Naive thymus-derived CD4-positive, alpha-beta T cell (primary cell): ENCODE measurements around the gene SNX25. TPM values are rescaled to one million over a fixed set of nuclear protein-coding genes. Genes with fewer than 3 reads are reported as not detected.
A peak's percentile ranks its signal among the peaks of the same experiment; 100 is the strongest.

Experiments
- ATAC-seq: fragments of 150-1000 bp; cut with Tn5 transposase; 2 replicates; pipeline ENCODE4 v1.10.0; 2021; ENCODE audit warnings: mild to moderate bottlenecking, moderate library complexity
- CTCF ChIA-PET: fragments of 350-600 bp; sonication (Branson Sonifier 250); formaldehyde crosslinking; loops from one replicate; lab custom pipeline; 2021; ENCODE audit warnings: antibody characterized with exemption; lab: Charles Lee
- POLR2A ChIA-PET: fragments of 350-600 bp; sonication (Branson Sonifier 250); formaldehyde crosslinking; loops from one replicate; lab custom pipeline; 2021; ENCODE audit warnings: antibody characterized with exemption, inconsistent platforms; lab: Charles Lee
- DNase-seq, 9 donors: peaks; one replicate each; pipeline versions ENCODE4 v3.0.0 to v3.0.0-alpha.2; 2020 to 2022; ENCODE audit warnings: mixed read lengths in 1 of 9
- H3K27ac ChIP-seq: one replicate; pipeline ENCODE4 v1.7.0; 2013; ENCODE audit warnings: mild to moderate bottlenecking, low read depth, low read length, moderate library complexity
- H3K27me3 ChIP-seq, 2 donors: one replicate each; pipeline ENCODE4 v1.7.0; 2013; ENCODE audit warnings: low read length in 2 of 2, mild to moderate bottlenecking in 2 of 2, moderate library complexity in 2 of 2; ENCODE audit not compliant: control insufficient read depth in 2 of 2, insufficient read depth in 2 of 2
- H3K36me3 ChIP-seq, 3 experiments: 1 replicate in 2 of 3; 2 replicates in 1 of 3; pipeline ENCODE4 v1.7.0; 2013; ENCODE audit warnings: low read length in 3 of 3, mild to moderate bottlenecking in 3 of 3, moderate library complexity in 1 of 3; ENCODE audit not compliant: insufficient read depth in 3 of 3, control insufficient read depth in 2 of 3
- H3K4me1 ChIP-seq, 2 donors: one replicate each; pipeline ENCODE4 v1.7.0; 2013; ENCODE audit warnings: low read length in 2 of 2, mild to moderate bottlenecking in 2 of 2, moderate library complexity in 1 of 2; ENCODE audit not compliant: control insufficient read depth in 2 of 2, insufficient read depth in 2 of 2
- H3K4me3 ChIP-seq: 2 replicates; pipeline ENCODE4 v1.7.0; 2013; ENCODE audit warnings: mild to moderate bottlenecking, low read length
- H3K9me3 ChIP-seq, 3 experiments: 1 replicate in 2 of 3; 2 replicates in 1 of 3; pipeline ENCODE4 v1.7.0; 2013; ENCODE audit warnings: low read length in 3 of 3; ENCODE audit not compliant: control insufficient read depth in 2 of 3
- H3K27ac Mint-ChIP-seq, 9 donors: one replicate each; pipeline ENCODE4 v1.8.0; 2020 to 2022; ENCODE audit warnings: mixed read lengths in 9 of 9, mild to moderate bottlenecking in 8 of 9, moderate library complexity in 5 of 9, inconsistent platforms in 2 of 9
- H3K27me3 Mint-ChIP-seq, 5 donors: one replicate each; pipeline ENCODE4 v1.8.0; 2021 to 2022; ENCODE audit warnings: mixed read lengths in 5 of 5, mild to moderate bottlenecking in 1 of 5
- H3K36me3 Mint-ChIP-seq, 5 donors: one replicate each; pipeline ENCODE4 v1.8.0; 2020 to 2022; ENCODE audit warnings: mixed read lengths in 5 of 5, mild to moderate bottlenecking in 3 of 5, inconsistent platforms in 1 of 5
- H3K4me1 Mint-ChIP-seq, 7 donors: one replicate each; pipeline ENCODE4 v1.8.0; 2020 to 2022; ENCODE audit warnings: mixed read lengths in 7 of 7, mild to moderate bottlenecking in 3 of 7, inconsistent platforms in 1 of 7
- H3K4me3 Mint-ChIP-seq, 10 donors: one replicate each; pipeline ENCODE4 v1.8.0; 2020 to 2022; ENCODE audit warnings: mild to moderate bottlenecking in 10 of 10, mixed read lengths in 10 of 10, moderate library complexity in 6 of 10, inconsistent platforms in 2 of 10
- H3K9me3 Mint-ChIP-seq, 11 donors: one replicate each; pipeline ENCODE4 v1.8.0; 2020 to 2022; ENCODE audit warnings: mixed read lengths in 11 of 11, mild to moderate bottlenecking in 4 of 11, inconsistent platforms in 1 of 11, moderate library complexity in 1 of 11
- intact Hi-C, 2 donors: fragments of 100-400 bp; cut with micrococcal nuclease; formaldehyde crosslinking; loops; one replicate each; pipeline ENCODE4 v1.15.1; 2023
- polyA plus RNA-seq, 2 donors: library from polyadenylated mRNA; unstranded; fragments of 300-500 nt; fragmentation: Illumina TruSeq; gene quantifications; one replicate each; pipeline ENCODE4 v1.2.3, GENCODE V29; 2021
- total RNA-seq, 6 experiments: library from RNA in 5 of 6; stranded (reverse) in 5 of 6; gene quantifications; 1 replicate in 5 of 6; 2 replicates in 1 of 6; pipeline ENCODE4 v1.2.3 and lab custom pipeline; 2021 to 2026

The SNX25 gene
- total and polyA plus RNA-seq, 7 experiments from 2014 or later = 3.9 to 18.9 (median 9.8) TPM

DNA sequence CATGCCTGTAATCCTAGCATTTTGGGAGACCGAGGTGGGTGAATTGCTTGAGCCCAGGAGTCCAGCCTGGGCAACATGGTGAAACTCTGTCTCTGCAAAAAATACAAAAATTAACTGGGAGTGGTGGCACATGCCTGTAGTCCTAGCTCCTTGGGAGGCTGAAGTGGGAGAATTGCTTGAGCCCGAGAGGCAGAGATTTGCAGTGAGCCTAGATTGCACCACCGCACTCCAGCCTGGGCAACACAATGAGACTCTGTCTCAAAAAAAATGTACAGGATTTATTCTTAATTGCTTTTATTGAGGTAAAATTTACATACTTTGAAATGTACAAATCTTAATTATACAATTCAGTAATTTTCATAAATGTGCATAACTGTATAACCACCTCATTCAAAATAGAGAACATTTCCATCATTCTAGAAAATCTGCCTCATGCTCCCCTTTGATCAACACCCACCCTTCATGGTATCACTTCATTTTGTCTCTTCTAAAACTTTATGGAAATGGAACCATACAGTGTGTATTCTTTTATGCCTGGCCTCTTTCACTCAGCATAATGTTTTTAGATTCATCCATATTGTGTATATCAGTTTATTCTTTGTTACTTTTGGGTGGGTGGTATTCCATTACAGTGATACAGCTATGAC, 39.1 kb downstream of the SNX25 start:
- no peak overlapping the region for H3K27ac Mint-ChIP-seq
- CTCF ChIA-PET = interaction anchor here (1.0 kb wide), 1 partner anchor 9 kb away, joined by 3 read pairs; no protein-coding TSS in a partner anchor
- H3K27ac ChIP-seq = no peak overlapping the region

DNA sequence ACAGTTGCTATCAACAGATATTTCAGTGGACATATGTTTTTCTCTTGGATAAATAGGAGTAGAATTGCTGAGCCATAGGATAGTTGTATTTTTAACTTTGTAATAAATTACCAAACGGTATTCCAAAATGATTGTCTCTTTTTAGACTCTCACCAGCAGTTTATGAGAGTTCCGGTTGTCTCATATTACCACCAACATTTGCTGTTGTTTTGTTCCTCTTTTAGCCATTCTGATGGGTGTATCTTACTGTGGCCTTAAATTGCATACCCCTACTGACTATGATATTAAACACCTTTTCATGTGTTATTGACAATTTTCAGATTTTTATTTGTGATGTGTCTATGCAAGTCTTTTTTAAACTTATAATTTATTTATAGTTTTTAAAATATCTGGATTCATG, 39.7 kb downstream of the SNX25 start:
- Histone ChIP-seq H3K9me3 (no peaks in the 10 kb centered on the region), H3K4me3 (no peak overlapping the region), H3K4me1 (peaks cover 6 to 10% of the 10 kb centered on the region in 2 donors), H3K36me3 (no peaks in the 10 kb centered on the region), H3K27ac (no peak overlapping the region), H3K27me3 (no peaks in the 10 kb centered on the region)
- H3K27ac Mint-ChIP-seq = no peak overlapping the region
- no peak overlapping the region for H3K4me3 Mint-ChIP-seq
- H3K36me3 Mint-ChIP-seq = peaks cover 0 to 22% (median 3%) of the 10 kb centered on the region in 5 donors
- H3K4me1 Mint-ChIP-seq = peaks cover 6 to 35% (median 26%) of the 10 kb centered on the region in 7 donors
- ATAC-seq (no peak), DNase-seq (no peak)
- no peaks in the 10 kb centered on the region for H3K9me3 Mint-ChIP-seq
- intact Hi-C loops = no loop called here
- H3K27me3 Mint-ChIP-seq = no peaks in the 10 kb centered on the region
- POLR2A ChIA-PET = no interaction called here
- CTCF ChIA-PET = no interaction called here

More for the DNA sequence above, 39.1 kb downstream of the SNX25 start:
- no peaks in the 10 kb centered on the region for H3K9me3 Mint-ChIP-seq
- POLR2A ChIA-PET = no interaction called here
- no peaks in the 10 kb centered on the region for H3K36me3 ChIP-seq
- H3K4me1 Mint-ChIP-seq = peaks cover 6 to 32% (median 21%) of the 10 kb centered on the region in 7 donors
- H3K4me3 ChIP-seq = no peak overlapping the region
- intact Hi-C loops = no loop called here
- H3K27me3 Mint-ChIP-seq = no peaks in the 10 kb centered on the region
- H3K4me3 Mint-ChIP-seq = no peak overlapping the region
- peaks cover 0 to 21% (median 5%) of the 10 kb centered on the region in 5 donors for H3K36me3 Mint-ChIP-seq
- no peaks in the 10 kb centered on the region for H3K27me3 ChIP-seq
- DNase-seq (no peak), ATAC-seq (no peak)
- peaks cover 6 to 10% of the 10 kb centered on the region in 2 donors for H3K4me1 ChIP-seq
- no peaks in the 10 kb centered on the region for H3K9me3 ChIP-seq

DNA sequence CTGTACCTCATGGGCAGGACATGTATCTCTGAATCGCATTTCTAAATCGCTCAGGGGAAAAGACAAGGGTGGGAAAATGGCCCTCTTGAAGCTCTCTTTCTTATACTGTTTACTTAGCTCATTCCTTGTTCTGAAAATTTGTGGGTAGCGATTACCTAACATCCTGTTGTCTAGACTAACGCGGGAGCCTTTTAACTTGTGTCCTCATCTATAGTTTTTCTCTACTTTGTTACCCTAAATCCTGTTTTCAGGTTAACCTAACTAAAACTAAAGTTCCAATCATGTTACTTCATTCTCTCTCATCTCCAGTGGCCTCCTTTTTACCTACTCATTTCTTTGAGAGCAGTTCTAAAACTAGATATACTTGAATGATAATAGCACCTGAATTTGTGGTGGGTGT, 45.0 kb downstream of the SNX25 start:
- Histone ChIP-seq H3K36me3 (no peaks in the 10 kb centered on the region), H3K9me3 (no peaks in the 10 kb centered on the region), H3K27me3 (no peaks in the 10 kb centered on the region), H3K27ac (peak overlapping the region; percentile 40), H3K4me1 (peaks cover 23 to 25% of the 10 kb centered on the region in 2 donors), H3K4me3 (peak overlapping the region; percentile 23)
- DNase-seq (peak in 7 of 9 donors; percentile 25 to 78 (median 60)), ATAC-seq (peak; percentile 79)
- intact Hi-C loops = loop anchor here (1.0 kb wide), 2 partner anchors 44 to 50 kb away; no protein-coding TSS in a partner anchor
- H3K27me3 Mint-ChIP-seq = no peaks in the 10 kb centered on the region
- H3K27ac Mint-ChIP-seq = peak overlapping the region; percentile 45 to 93 (median 85)
- peaks cover 0 to 18% (median 0%) of the 10 kb centered on the region in 5 donors for H3K36me3 Mint-ChIP-seq
- no peaks in the 10 kb centered on the region for H3K9me3 Mint-ChIP-seq
- H3K4me3 Mint-ChIP-seq = peak overlapping the region in 9 of 10 donors; percentile 0 to 74 (median 58)
- peaks cover 13 to 80% (median 44%) of the 10 kb centered on the region in 7 donors for H3K4me1 Mint-ChIP-seq
- CTCF ChIA-PET = interaction anchor here (0.6 kb wide), 2 partner anchors 31 to 58 kb away, joined by 3 to 8 read pairs; no protein-coding TSS in a partner anchor
- POLR2A ChIA-PET = interaction anchor here (0.8 to 2.4 kb wide), 4 partner anchors 11 to 50 kb away, joined by 3 to 9 read pairs (median 6); partner anchors contain the start of gene SNX25

DNA sequence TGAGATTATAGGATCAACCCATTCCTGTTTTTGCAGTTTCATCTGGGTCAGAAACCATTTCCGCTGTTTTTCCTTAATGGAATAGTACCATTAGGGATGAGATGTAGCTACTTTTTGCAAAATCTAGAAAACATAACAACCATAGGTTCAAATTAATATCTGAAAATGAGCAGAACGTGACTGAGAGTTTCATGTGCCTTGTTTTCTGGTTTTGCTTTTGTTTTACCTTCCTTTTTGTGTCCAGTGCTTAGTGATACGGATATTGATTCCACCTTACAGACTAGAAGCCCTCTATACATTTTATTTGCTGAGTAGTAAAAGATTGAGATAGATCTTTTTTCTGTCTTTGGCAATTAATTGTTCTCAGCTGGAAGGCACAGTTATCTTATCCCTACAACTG, 46.5 kb downstream of the SNX25 start:
- CTCF ChIA-PET = no interaction called here
- peak in 2 of 9 donors; percentile 4 to 23 for DNase-seq

DNA sequence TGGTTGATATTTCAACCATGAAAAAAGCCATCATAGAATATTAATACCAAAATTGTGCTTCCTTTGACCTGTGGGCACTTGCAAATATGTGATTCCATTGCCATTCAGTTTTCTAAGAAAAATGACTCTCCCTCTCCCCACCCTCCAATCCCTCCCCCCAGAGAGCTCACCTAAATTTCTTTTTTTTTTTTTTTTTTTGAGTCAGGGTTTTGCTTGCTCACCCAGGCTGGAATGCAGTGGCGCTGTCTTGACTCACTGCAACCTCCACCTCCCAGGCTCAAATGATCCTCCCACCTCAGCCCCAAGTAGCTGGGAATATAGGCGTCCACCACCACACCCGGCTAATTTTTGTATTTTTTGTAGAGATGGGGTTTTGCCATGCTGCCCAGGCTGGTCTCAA, 47.0 kb downstream of the SNX25 start:
- Mint-ChIP-seq H3K36me3 (peaks cover 0 to 12% (median 0%) of the 10 kb centered on the region in 5 donors), H3K27ac (peak overlapping the region in 5 of 9 donors; percentile 83 to 92 (median 87)), H3K27me3 (no peaks in the 10 kb centered on the region), H3K4me3 (peak overlapping the region in 6 of 10 donors; percentile 36 to 83 (median 78)), H3K9me3 (no peaks in the 10 kb centered on the region), H3K4me1 (peaks cover 10 to 70% (median 43%) of the 10 kb centered on the region in 7 donors)
- Histone ChIP-seq H3K27ac (peak overlapping the region; percentile 2), H3K9me3 (no peaks in the 10 kb centered on the region), H3K27me3 (no peaks in the 10 kb centered on the region), H3K4me3 (peak overlapping the region; percentile 39), H3K4me1 (peaks cover 22 to 23% of the 10 kb centered on the region in 2 donors), H3K36me3 (no peaks in the 10 kb centered on the region)
- DNase-seq = no peak
- ChIA-PET POLR2A (interaction anchor here (0.6 to 1.2 kb wide), 3 partner anchors 17 to 79 kb away, joined by 3 to 6 read pairs (median 4); partner anchors contain the start of gene SNX25), CTCF (no interaction called here)
- intact Hi-C loops = loop anchor here in 1 of 2 donors (5.0 kb wide), 1 partner anchor 114 kb away; the partner anchor contains the start of gene SLC25A4
- ATAC-seq = no peak

More for the DNA sequence above, 46.5 kb downstream of the SNX25 start:
- Mint-ChIP-seq H3K27me3 (no peaks in the 10 kb centered on the region), H3K4me1 (peaks cover 13 to 74% (median 48%) of the 10 kb centered on the region in 7 donors), H3K4me3 (peak overlapping the region in 8 of 10 donors; percentile 36 to 83 (median 72)), H3K9me3 (no peaks in the 10 kb centered on the region), H3K36me3 (peaks cover 0 to 13% (median 0%) of the 10 kb centered on the region in 5 donors), H3K27ac (peak overlapping the region in 5 of 9 donors; percentile 83 to 92 (median 87))
- intact Hi-C loops = loop anchor here in 1 of 2 donors (1.0 to 5.0 kb wide), 2 partner anchors 46 to 114 kb away; partner anchors contain the start of gene SLC25A4
- Histone ChIP-seq H3K27me3 (no peaks in the 10 kb centered on the region), H3K36me3 (no peaks in the 10 kb centered on the region), H3K27ac (peak overlapping the region; percentile 41), H3K9me3 (no peaks in the 10 kb centered on the region), H3K4me3 (peak overlapping the region; percentile 39), H3K4me1 (peaks cover 23 to 25% of the 10 kb centered on the region in 2 donors)
- ATAC-seq = no peak
- POLR2A ChIA-PET = interaction anchor here (0.6 to 1.2 kb wide), 4 partner anchors 9 to 78 kb away, joined by 3 to 6 read pairs (median 4); partner anchors contain the start of gene SNX25

DNA sequence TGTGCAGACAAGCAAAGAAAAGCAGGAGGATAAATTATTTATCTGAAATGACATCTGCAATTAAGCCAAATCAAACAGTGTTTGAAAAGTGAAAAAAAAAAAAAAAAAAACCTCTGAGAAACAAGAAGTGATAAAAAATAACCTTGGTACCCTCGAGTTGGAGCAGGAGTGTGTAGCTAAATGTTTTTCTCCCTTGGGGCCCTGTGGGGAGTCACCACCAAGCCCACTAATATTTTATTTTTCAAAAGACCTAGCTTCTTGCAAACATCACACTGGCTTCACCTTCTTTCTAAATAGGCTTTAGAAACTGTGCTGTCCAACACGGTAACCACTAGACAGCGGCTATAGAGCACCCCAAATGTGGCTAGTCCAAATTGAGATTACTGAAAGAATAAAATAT, 47.7 kb downstream of the SNX25 start:
- POLR2A ChIA-PET = interaction anchor here (0.6 kb wide), 1 partner anchor 54 kb away, joined by 3 read pairs; no protein-coding TSS in a partner anchor
- Histone ChIP-seq H3K9me3 (no peaks in the 10 kb centered on the region), H3K4me3 (no peak overlapping the region), H3K4me1 (peaks cover 16 to 23% of the 10 kb centered on the region in 2 donors), H3K36me3 (no peaks in the 10 kb centered on the region), H3K27ac (no peak overlapping the region), H3K27me3 (no peaks in the 10 kb centered on the region)
- DNase-seq = no peak
- Mint-ChIP-seq H3K27ac (peak overlapping the region in 4 of 9 donors; percentile 5 to 87 (median 54)), H3K9me3 (no peaks in the 10 kb centered on the region), H3K27me3 (no peaks in the 10 kb centered on the region), H3K4me1 (peaks cover 8 to 63% (median 37%) of the 10 kb centered on the region in 7 donors), H3K4me3 (peak overlapping the region in 2 of 10 donors; percentile 13 to 75), H3K36me3 (peaks cover 0 to 11% (median 0%) of the 10 kb centered on the region in 5 donors)
- no peak for ATAC-seq
- CTCF ChIA-PET = interaction anchor here (0.7 to 1.1 kb wide), 2 partner anchors 9 to 16 kb away, joined by 3 to 6 read pairs; no protein-coding TSS in a partner anchor
- intact Hi-C loops = loop anchor here in 1 of 2 donors (5.0 kb wide), 1 partner anchor 115 kb away; the partner anchor contains the start of gene SLC25A4
